Ectodermal cell (in vitro differentiated cells): ENCODE results near the gene MYB.

ENCODE experiments used
- H3K27ac ChIP-seq: 2 replicates; pipeline ENCODE4 v1.7.0; 2013; ENCODE audit warnings: mild to moderate bottlenecking, low read depth, low read length; ENCODE audit not compliant: insufficient read depth, poor library complexity, severe bottlenecking
- H3K27me3 ChIP-seq: 2 replicates; pipeline ENCODE4 v1.7.0; 2013; ENCODE audit warnings: mild to moderate bottlenecking, low read length; ENCODE audit not compliant: insufficient read depth, control insufficient read depth, poor library complexity, severe bottlenecking
- H3K36me3 ChIP-seq: one replicate; pipeline ENCODE4 v1.7.0; 2013; ENCODE audit warnings: low read length; ENCODE audit not compliant: control insufficient read depth, insufficient read depth
- H3K4me1 ChIP-seq: one replicate; pipeline ENCODE4 v1.7.0; 2013; ENCODE audit warnings: low read length; ENCODE audit not compliant: control insufficient read depth, insufficient read depth
- H3K4me3 ChIP-seq: 2 replicates; pipeline ENCODE4 v1.7.0; 2013; ENCODE audit warnings: low read depth, low read length, control low read depth; ENCODE audit not compliant: insufficient read depth
- H3K9me3 ChIP-seq: 2 replicates; pipeline ENCODE4 v1.7.0; 2013; ENCODE audit warnings: mild to moderate bottlenecking, low read length, moderate library complexity; ENCODE audit not compliant: control insufficient read depth
- WGBS, 2 experiments: methylation state at CpG; one replicate each; pipeline ENCODE4 v1.1.7; 2013; ENCODE audit warnings: missing lambda C conversion rate in 2 of 2; 5-methylcytosine and 5-hydroxymethylcytosine counted together

Gene MYB

DNA sequence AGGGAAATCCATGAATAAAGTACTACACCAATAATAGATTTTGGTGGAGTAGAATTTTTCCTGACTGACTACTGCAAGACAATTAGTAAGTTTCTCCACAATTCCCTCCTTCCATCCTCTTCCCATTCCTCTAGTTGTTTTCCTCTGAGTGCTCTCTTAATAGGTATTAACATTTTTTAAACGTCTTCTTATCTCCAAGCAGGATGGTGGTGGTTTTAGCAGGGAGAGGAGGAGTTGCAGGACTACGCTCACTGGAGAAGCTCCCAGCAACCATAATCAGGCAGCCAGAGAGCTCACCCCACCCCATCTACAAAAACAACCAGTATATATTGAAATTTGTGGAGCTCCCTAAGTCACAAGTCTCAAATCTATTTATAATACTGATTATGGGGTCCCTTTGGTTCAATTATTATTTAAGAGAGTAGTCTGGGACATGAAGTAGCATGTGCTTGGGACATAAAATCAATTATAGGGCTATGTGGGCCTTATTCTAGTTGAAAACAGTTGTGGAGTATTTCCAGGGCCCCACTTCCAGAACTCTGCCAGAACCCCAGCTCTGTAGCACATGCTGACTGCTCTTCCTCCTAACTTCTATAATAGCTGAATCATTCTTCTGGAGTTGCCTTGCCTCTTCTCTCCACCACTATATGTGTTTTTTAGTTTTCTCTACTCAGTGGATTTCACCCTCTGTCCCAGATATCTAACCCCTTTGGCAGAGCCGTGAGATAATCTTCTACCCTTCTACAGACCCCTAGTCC lies 49.8 kb downstream of the MYB start:
- no peak overlapping the region for H3K4me3 ChIP-seq
- no peaks in the 10 kb centered on the region for H3K9me3 ChIP-seq
- H3K4me1 ChIP-seq = no peaks in the 10 kb centered on the region
- WGBS, 2 experiments = 91% methylated on average over 3 of the region's 3 CpGs; no CpG with 5 or more reads in 1 of the 2 experiments
- H3K36me3 ChIP-seq = no peaks in the 10 kb centered on the region
- no peaks in the 10 kb centered on the region for H3K27me3 ChIP-seq
- no peak overlapping the region for H3K27ac ChIP-seq

DNA sequence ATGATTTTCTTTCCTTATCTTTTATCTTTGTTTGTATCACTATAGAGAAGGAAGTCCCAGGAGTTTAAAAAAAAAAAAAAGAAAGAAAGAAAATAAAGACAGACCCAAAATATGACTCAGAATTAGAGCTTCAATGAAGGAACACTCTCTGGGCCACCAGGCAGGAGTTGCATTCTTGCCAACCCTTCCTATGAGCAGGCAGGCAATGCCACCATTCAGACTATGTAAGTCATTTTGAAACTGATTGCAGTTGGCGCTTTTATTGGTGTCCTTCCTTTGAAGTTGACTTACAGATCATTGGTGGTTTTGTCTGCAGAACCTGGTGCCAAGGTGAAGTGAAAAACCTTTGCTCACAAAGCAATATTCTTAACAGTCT lies 50.3 kb downstream of the MYB start:
- no peaks in the 10 kb centered on the region for H3K4me1 ChIP-seq
- H3K27me3 ChIP-seq = no peaks in the 10 kb centered on the region
- 94 to 100% methylated on average over 1 of the region's 1 CpG for WGBS, 2 experiments
- H3K9me3 ChIP-seq = no peaks in the 10 kb centered on the region
- no peak overlapping the region for H3K27ac ChIP-seq
- H3K4me3 ChIP-seq = no peak overlapping the region
- no peaks in the 10 kb centered on the region for H3K36me3 ChIP-seq

- Histone ChIP-seq H3K27me3 (no peaks in the 10 kb centered on the region), H3K4me3 (no peak overlapping the region), H3K36me3 (no peaks in the 10 kb centered on the region), H3K9me3 (no peaks in the 10 kb centered on the region), H3K4me1 (no peaks in the 10 kb centered on the region), H3K27ac (no peak overlapping the region)
- WGBS, 2 experiments = 93% methylated on average over 5 of the region's 5 CpGs
These were observed 52.8 kb downstream of the MYB start for GRCh38 chr6:135233686-135234491.

GRCh38 chr6:135234492-135234780 lies 53.3 kb downstream of the MYB start:
- Histone ChIP-seq H3K27ac (no peak overlapping the region), H3K4me1 (no peaks in the 10 kb centered on the region), H3K27me3 (no peaks in the 10 kb centered on the region), H3K9me3 (no peaks in the 10 kb centered on the region), H3K4me3 (no peak overlapping the region), H3K36me3 (no peaks in the 10 kb centered on the region)
- WGBS, 2 experiments = 100% methylated on average over 1 of the region's 1 CpG; no CpG with 5 or more reads in 1 of the 2 experiments

- H3K4me1 ChIP-seq = no peaks in the 10 kb centered on the region
- H3K36me3 ChIP-seq = no peaks in the 10 kb centered on the region
- 88 to 91% methylated on average over 5 of the region's 5 CpGs for WGBS, 2 experiments
- H3K27ac ChIP-seq = no peak overlapping the region
- H3K4me3 ChIP-seq = no peak overlapping the region
- H3K27me3 ChIP-seq = no peaks in the 10 kb centered on the region
- no peaks in the 10 kb centered on the region for H3K9me3 ChIP-seq
These were observed 54.6 kb downstream of the MYB start for GRCh38 chr6:135235716-135236115.

- Histone ChIP-seq H3K27me3 (no peaks in the 10 kb centered on the region), H3K36me3 (no peaks in the 10 kb centered on the region), H3K4me3 (no peak overlapping the region), H3K9me3 (no peaks in the 10 kb centered on the region), H3K27ac (no peak overlapping the region), H3K4me1 (no peaks in the 10 kb centered on the region)
- 95 to 100% methylated on average over 1 of the region's 1 CpG for WGBS, 2 experiments
These were observed 55.2 kb downstream of the MYB start for GRCh38 chr6:135236319-135236718.

- no peaks in the 10 kb centered on the region for H3K36me3 ChIP-seq
- no peak overlapping the region for H3K4me3 ChIP-seq
- no peak overlapping the region for H3K27ac ChIP-seq
- WGBS, 2 experiments = 84 to 85% methylated on average over 6 of the region's 6 CpGs
- H3K4me1 ChIP-seq = no peaks in the 10 kb centered on the region
- no peaks in the 10 kb centered on the region for H3K9me3 ChIP-seq
- H3K27me3 ChIP-seq = no peaks in the 10 kb centered on the region
These were observed 55.6 kb downstream of the MYB start for GRCh38 chr6:135236732-135237131.

- 96 to 97% methylated on average over 5 of the region's 5 CpGs for WGBS, 2 experiments
- H3K9me3 ChIP-seq = no peaks in the 10 kb centered on the region
These were observed 59.6 kb downstream of the MYB start for GRCh38 chr6:135240711-135241110.

DNA sequence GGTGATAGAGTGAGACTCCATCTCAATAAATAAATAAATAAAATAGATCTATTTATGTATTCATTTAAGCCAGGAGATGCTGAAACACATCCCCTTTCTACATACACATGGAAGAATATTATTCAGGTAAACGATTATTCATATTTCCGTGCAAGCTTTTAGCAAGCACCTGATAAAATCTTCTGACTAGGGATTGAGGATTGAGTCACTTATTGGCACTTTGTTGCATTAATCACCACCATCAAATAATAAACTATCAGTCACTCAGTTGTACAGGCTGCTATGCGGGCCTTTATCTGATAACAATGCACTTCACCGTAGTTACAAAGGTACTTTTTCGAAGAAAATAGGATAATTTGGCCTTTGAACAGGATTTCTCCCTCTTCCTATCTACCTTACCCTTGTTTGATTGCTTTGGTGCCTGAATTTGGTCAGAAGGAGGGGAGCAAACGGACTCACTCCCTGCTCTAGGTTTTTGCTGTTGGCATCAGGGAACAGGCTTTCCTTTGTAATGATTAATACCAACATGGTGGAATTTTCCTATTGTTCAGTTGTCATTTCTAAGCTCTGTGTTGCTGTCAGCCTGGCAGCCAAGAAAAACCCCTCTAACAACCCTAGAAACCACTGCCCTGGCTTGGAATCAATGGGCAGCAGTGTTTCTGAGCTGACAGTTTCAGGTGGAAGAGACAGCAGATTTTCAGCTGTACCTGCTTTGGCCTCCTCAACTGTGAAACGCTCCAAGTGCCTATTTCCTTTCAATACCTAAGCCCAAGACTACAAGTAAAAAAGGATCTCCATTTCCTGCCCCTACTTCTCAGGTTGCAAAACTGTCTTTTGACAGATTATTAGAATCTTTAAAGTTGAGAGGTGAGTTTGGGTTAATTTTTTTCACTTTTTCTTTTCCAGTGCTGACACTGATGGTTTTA lies 63.0 kb downstream of the MYB start:
- H3K27ac ChIP-seq = no peak overlapping the region
- no peaks in the 10 kb centered on the region for H3K9me3 ChIP-seq
- no peak overlapping the region for H3K4me3 ChIP-seq
- H3K36me3 ChIP-seq = no peaks in the 10 kb centered on the region
- 93% methylated on average over 7 of the region's 7 CpGs for WGBS, 2 experiments
- H3K4me1 ChIP-seq = no peaks in the 10 kb centered on the region
- no peaks in the 10 kb centered on the region for H3K27me3 ChIP-seq

More at GRCh38 chr6:135240711-135241110, 59.6 kb downstream of the MYB start:
- Histone ChIP-seq H3K36me3 (no peaks in the 10 kb centered on the region), H3K4me1 (no peaks in the 10 kb centered on the region), H3K27ac (no peak overlapping the region), H3K4me3 (no peak overlapping the region), H3K27me3 (no peaks in the 10 kb centered on the region)

GRCh38 chr6:135244805-135245204 lies 63.7 kb downstream of the MYB start:
- H3K27me3 ChIP-seq = no peaks in the 10 kb centered on the region
- no peak overlapping the region for H3K27ac ChIP-seq
- no peak overlapping the region for H3K4me3 ChIP-seq
- no peaks in the 10 kb centered on the region for H3K9me3 ChIP-seq
- WGBS, 2 experiments = 96 to 98% methylated on average over 6 of the region's 6 CpGs
- H3K4me1 ChIP-seq = no peaks in the 10 kb centered on the region
- no peaks in the 10 kb centered on the region for H3K36me3 ChIP-seq
